ENCODE results near the gene SLC22A15. TPM values are rescaled to one million over a fixed set of nuclear protein-coding genes. Genes with fewer than 3 reads are reported as not detected.

SLC22A15 gene
- total and polyA plus RNA-seq, 2 experiments from 2014 or later = 2.7 to 3.8 TPM

DNA sequence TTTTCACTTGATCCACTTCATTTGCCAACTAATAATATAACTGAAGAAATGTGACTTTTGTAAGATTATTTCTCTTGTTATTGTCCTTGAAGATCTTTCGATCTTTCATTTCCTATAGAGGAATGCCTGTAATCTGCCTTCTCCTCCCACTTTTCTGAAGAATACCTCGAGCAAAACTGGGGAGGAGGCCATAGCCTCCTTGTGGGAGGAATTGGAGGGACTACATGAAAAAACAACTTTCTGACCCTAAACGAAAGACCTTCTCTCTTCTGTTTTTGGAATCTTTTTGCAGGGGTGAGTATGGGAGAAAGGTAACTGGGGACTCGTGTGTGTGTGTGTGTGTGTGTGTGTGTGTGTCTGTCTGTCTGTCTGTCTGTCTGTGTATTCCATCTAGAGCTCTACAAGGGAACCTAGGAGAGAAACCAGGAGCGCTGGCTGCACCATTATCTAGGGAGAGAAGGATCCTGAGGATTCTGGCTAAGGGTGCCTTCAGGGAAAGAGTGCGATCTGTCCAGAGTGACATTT lies 102.4 kb downstream of the SLC22A15 start:
- no peak overlapping the region for H3K4me3 Mint-ChIP-seq
- H3F3A ChIP-seq (replicated peaks; ENCODE audit: low read depth) = no peaks in the 10 kb centered on the region
- ATAC-seq = peak; percentile 33; the same call in 2 of the 3 replicates
- no peaks in the 10 kb centered on the region for H4K20me1 ChIP-seq (replicated peaks; ENCODE audit: insufficient read depth)
- peak; percentile 56 for DNase-seq (ENCODE audit: low spot score)
- no peaks in the 10 kb centered on the region for H3K9me2 ChIP-seq (ENCODE audit: insufficient read depth)
- H3K27me3 ChIP-seq (ENCODE audit: insufficient read depth) = no peaks in the 10 kb centered on the region
- H3K4me1 ChIP-seq (ENCODE audit: insufficient read depth) = no peaks in the 10 kb centered on the region
- H3K4me3 ChIP-seq = no peak overlapping the region
- peak overlapping the region; percentile 40; the same call in 1 of the 2 replicates for H3K27ac Mint-ChIP-seq
- H3K9me3 Mint-ChIP-seq = no peaks in the 10 kb centered on the region
- H3K27me3 Mint-ChIP-seq (ENCODE audit: insufficient read depth, low read depth, poor library complexity) = peaks cover 2% of the 10 kb centered on the region
- H3K36me3 ChIP-seq (ENCODE audit: insufficient read depth) = no peaks in the 10 kb centered on the region
- H3K36me3 Mint-ChIP-seq (ENCODE audit: low read depth) = no peaks in the 10 kb centered on the region
- H3K27ac ChIP-seq (ENCODE audit: low read depth) = no peak overlapping the region
- TF ChIP-seq CTCF (conservative IDR thresholded peaks at IDR 0.05; ENCODE audit: low read depth in 2 of 2) = peak in 1 of 2 experiments; percentile 42; a peak in 2 of 4 replicates
- no peak for TF ChIP-seq POLR2AphosphoS5 (IDR thresholded peaks at IDR 0.05; ENCODE audit: low read depth)
- TF ChIP-seq CREB1 (CRISPR knock-in tag; IDR thresholded peaks at IDR 0.05; ENCODE audit: low read depth) = no peak
- TF ChIP-seq ZNF114 (CRISPR knock-in tag; IDR thresholded peaks at IDR 0.05) = no peak
- H3K79me2 ChIP-seq (replicated peaks; ENCODE audit: insufficient read depth) = no peaks in the 10 kb centered on the region
- no peak overlapping the region for H2AFZ ChIP-seq
- H3K4me1 Mint-ChIP-seq = peaks cover 10% of the 10 kb centered on the region
- no peak overlapping the region for H3K4me2 ChIP-seq

- H3K4me3 ChIP-seq = no peak overlapping the region
- ATAC-seq = no peak
- H3K36me3 ChIP-seq (ENCODE audit: insufficient read depth) = no peaks in the 10 kb centered on the region
- no peaks in the 10 kb centered on the region for H3K4me1 ChIP-seq (ENCODE audit: insufficient read depth)
- no peaks in the 10 kb centered on the region for H3F3A ChIP-seq (replicated peaks; ENCODE audit: low read depth)
- H4K20me1 ChIP-seq (replicated peaks; ENCODE audit: insufficient read depth) = no peaks in the 10 kb centered on the region
- Mint-ChIP-seq H3K27me3 (ENCODE audit: insufficient read depth, low read depth, poor library complexity) (peaks cover 2% of the 10 kb centered on the region), H3K36me3 (ENCODE audit: low read depth) (no peaks in the 10 kb centered on the region; the same call in 2 of the 3 replicates), H3K4me3 (no peak overlapping the region), H3K27ac (no peak overlapping the region), H3K4me1 (no peaks in the 10 kb centered on the region), H3K9me3 (peaks cover 16% of the 10 kb centered on the region)
- peaks cover 5% of the 10 kb centered on the region; the same call in 1 of the 2 replicates for H3K9me2 ChIP-seq (ENCODE audit: insufficient read depth)
- H3K79me2 ChIP-seq (replicated peaks; ENCODE audit: insufficient read depth) = no peaks in the 10 kb centered on the region
- no peak overlapping the region for H3K4me2 ChIP-seq
- DNase-seq (ENCODE audit: low spot score) = no peak
- H3K27me3 ChIP-seq (ENCODE audit: insufficient read depth) = no peaks in the 10 kb centered on the region
- no peak overlapping the region for H2AFZ ChIP-seq
- no peak overlapping the region for H3K27ac ChIP-seq (ENCODE audit: low read depth)
- TF ChIP-seq ZNF331 (CRISPR knock-in tag; IDR thresholded peaks at IDR 0.05; ENCODE audit: low read depth) (no peak), CREB1 (CRISPR knock-in tag; IDR thresholded peaks at IDR 0.05; ENCODE audit: low read depth) (no peak), ZNF462 (CRISPR knock-in tag; IDR thresholded peaks at IDR 0.05) (no peak), ZNF114 (CRISPR knock-in tag; IDR thresholded peaks at IDR 0.05) (no peak), EZH2 (IDR thresholded peaks at IDR 0.05; ENCODE audit: low read depth, unreplicated experiment) (no peak)
- TF ChIP-seq, protein P1, sequence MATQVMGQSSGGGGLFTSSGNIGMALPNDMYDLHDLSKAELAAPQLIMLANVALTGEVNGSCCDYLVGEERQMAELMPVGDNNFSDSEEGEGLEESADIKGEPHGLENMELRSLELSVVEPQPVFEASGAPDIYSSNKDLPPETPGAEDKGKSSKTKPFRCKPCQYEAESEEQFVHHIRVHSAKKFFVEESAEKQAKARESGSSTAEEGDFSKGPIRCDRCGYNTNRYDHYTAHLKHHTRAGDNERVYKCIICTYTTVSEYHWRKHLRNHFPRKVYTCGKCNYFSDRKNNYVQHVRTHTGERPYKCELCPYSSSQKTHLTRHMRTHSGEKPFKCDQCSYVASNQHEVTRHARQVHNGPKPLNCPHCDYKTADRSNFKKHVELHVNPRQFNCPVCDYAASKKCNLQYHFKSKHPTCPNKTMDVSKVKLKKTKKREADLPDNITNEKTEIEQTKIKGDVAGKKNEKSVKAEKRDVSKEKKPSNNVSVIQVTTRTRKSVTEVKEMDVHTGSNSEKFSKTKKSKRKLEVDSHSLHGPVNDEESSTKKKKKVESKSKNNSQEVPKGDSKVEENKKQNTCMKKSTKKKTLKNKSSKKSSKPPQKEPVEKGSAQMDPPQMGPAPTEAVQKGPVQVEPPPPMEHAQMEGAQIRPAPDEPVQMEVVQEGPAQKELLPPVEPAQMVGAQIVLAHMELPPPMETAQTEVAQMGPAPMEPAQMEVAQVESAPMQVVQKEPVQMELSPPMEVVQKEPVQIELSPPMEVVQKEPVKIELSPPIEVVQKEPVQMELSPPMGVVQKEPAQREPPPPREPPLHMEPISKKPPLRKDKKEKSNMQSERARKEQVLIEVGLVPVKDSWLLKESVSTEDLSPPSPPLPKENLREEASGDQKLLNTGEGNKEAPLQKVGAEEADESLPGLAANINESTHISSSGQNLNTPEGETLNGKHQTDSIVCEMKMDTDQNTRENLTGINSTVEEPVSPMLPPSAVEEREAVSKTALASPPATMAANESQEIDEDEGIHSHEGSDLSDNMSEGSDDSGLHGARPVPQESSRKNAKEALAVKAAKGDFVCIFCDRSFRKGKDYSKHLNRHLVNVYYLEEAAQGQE (IDR thresholded peaks at IDR 0.05; ENCODE audit: unreplicated experiment) = no peak
Measured at GRCh38 chr1:116087628-116088027, 111.3 kb downstream of the SLC22A15 start.

Data from GM23338 (cell line).